ENCODE results near the gene LYPLAL1.
"Not testable (repeated sequence)": the region's sequence is repeated elsewhere in the genome, so short reads cannot be mapped to it uniquely, and the experiment has no call there.

LYPLAL1 gene

GRCh38 chr1:219163401-219163954 is 10.2 kb upstream of the LYPLAL1 start:
- no peak for DNase-seq (ENCODE audit: low spot score)

DNA sequence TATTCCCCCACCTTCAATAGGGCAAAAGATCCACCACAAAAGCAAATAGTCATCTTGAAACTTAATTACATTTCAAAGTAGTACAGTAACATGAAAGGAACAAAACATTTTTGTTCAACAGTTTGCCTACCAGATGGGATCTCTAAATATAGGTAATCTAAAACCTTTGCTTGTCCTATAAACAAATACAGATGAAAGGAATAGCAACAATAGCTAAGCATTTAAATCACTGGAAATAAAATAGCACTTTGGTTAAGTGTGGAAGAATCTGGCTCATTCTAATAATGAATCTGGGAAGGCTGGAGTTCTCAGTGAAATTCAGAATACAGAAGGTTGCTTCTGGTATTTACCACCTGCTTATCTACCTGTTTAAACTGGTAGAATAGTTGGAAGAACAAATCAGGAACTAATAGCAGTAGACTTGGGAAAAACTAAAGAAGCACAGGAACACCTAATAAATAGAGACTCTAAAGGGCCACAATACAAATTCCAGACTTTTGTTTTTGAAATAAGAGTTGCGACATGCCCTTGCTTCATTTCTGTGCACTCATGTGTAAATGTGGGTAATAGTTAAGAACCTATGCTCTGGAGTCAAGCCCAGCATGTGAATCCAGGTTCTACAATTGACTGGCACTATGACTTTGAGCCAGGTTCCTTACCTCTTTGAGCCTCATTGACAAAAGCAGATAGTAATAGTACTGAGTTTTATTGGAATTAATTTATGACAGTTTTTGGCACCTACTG is 2.3 kb upstream of the LYPLAL1 start:
- no peak for DNase-seq (ENCODE audit: low spot score)

- DNase-seq (ENCODE audit: low spot score) = no peak
Measured at GRCh38 chr1:219172821-219173220, 857 bp upstream of the LYPLAL1 start.

DNA sequence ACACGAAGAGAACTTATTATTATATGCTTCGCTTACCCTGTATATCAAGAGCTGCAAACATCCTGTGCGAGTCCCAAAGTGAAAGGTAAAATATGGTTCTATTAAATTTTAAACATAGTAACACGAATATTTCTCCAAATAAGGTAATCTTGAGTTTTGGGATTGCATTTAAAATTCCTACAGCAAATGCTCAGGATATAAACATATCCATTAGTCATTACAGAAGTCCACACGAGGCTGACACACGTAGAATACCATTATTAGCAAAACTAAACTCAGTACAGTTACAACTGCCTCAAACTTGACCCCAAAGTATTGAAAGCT is 282 bp upstream of the LYPLAL1 start:
- no peak for DNase-seq (ENCODE audit: low spot score)

DNA sequence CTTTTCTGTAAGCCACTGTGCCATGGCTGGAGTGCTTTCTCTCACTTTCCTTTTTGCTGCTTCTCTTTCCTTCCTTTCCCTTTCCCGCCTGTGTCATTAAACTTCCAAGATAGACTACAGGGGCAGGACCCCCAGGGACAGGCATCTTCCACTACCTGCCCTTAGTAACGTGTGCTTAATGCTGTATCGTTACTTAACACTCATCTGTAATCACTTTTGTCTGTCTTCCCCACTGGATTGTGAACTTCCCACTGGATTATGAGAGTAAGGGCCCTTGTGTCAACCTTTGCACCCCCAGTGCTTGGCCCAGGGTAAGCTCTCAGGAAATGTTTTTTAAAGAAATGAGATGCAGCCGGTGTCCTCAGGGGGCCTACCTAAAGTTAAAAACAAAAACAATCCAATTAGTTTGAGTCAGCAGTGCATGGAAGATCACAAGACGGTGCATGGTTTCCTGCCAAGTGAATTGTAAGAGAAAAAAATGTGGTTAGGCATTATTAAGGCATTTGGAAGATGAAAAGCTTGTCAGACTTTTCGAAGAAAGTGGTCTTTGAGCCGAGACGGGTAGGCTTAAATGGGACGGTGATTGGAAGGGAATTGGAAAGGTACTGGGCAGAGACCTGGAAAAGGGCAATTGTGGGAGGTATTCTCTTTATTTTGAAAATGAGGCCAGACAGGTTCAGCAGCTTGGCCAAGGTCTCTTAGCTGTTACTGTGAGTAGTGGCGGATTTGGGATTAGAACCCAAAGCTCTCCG is 958 bp downstream of the LYPLAL1 start:
- peak; percentile 50 for DNase-seq (ENCODE audit: low spot score)

GRCh38 chr1:219175212-219175564 is 1.5 kb downstream of the LYPLAL1 start:
- DNase-seq (ENCODE audit: low spot score) = no peak

DNA sequence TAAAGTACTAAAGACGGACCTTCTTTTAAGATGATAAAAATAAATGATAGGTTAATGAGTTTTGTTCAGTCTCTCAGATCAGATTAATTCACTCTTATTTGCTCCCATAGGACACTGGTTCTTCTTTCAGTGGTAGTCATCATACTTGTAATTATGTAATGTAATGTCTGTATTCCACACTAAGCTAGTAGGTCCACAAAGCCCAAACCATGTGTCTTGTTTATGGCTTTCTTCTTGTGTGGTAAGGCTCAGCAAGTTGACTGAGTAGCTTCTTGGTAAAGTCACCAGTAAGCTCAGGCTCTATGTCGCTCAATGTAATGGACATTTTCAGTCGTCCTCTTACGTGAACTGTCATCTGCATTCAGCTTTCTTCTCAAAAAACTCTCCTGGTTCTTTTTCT is 2.5 kb downstream of the LYPLAL1 start:
- DNase-seq (ENCODE audit: low spot score) = no peak

GRCh38 chr1:219177363-219177762 is 3.7 kb downstream of the LYPLAL1 start:
- DNase-seq (ENCODE audit: low spot score) = no peak

DNA sequence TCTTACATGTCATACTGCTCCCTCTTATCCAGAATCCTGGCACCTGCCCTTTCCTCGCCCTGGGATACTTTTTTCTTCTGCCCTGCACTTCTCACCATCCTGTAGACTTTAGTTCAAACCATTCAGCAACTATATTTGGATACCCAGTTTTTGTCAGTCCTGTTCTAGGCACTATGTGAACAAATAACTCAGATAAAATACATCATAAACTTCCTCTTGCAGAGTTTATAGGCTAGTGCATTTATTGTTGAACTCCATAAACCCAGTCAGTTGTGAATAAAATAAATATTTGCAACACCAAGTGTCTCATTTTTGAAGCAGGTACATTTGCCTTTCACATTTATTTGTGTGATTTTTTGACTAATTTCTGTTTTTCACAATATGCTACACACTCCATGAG is 4.3 kb downstream of the LYPLAL1 start:
- no peak for DNase-seq (ENCODE audit: low spot score)

DNA sequence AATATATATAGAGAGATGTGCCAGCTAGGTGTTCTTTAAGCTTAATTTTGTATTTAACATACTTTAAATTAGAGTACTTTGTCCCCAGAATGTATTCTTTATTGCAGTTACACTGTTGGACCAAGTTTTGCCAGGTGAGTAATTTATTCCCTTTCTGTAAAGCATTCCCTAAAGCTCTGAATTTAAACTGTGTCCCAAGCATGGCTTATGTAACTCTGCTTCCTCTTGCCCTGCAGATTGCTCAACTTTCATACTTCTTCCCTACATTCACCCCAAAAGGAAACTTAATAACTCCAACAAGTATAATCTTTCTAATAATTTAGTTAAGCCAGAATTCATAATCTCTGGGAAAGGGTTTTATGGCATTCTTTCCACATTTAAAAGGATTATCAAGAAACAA is 5.6 kb downstream of the LYPLAL1 start:
- DNase-seq (ENCODE audit: low spot score) = peak; percentile 43

- DNase-seq (ENCODE audit: low spot score) = no peak
Measured at GRCh38 chr1:219184337-219184736, 10.7 kb downstream of the LYPLAL1 start.

DNA sequence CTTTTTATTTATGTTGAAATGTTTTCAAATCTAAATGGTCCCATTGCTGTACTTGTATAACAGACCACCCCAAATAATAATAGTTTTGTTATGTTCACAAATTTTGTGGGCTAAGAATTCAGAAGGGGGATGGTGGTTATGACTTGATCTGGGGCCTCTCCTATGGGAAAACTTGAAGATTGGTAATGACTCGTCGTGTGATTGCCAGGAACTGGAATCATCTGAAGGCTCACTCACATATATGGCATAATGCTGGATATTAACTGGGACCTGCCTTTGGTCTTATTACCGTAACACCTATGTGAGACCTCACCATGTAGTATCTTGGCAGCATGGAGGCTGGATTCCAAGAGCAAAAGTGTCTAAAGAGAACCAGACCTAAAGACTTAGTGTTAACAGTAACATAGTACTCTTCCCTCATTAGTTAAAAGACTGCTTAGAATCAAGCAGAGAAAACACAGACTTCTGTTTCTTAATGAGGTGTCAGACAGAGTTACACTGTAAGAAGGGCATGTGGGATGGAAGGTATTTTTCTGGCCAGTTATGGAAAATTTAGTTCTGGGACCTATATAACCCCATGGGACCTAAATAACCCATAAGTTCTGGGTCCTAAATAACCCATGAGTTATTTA is 11.9 kb downstream of the LYPLAL1 start:
- DNase-seq (ENCODE audit: low spot score) = no peak

DNA sequence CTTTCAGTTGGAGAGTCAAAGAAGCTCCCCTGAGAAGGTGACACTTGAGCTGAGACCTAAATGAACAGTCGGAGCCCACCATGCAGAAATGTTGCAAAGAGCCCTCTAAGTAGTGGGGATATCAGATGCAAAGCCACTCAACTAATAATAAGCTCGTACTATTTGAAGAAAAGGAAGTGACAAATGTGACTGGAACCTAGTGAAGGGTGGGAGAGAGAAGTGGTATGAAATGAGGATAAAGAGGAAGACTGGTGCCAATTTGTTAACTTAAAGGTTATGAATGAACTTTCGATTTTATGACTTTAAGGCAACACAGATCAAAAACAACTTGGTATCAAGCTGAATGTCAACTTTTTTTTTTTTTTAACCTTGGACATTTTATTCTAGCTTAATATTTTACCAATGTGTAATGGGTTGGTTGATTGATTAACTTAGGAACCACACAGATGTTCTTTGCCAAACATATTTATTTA is 14.7 kb downstream of the LYPLAL1 start:
- DNase-seq (ENCODE audit: low spot score) = no peak

DNA sequence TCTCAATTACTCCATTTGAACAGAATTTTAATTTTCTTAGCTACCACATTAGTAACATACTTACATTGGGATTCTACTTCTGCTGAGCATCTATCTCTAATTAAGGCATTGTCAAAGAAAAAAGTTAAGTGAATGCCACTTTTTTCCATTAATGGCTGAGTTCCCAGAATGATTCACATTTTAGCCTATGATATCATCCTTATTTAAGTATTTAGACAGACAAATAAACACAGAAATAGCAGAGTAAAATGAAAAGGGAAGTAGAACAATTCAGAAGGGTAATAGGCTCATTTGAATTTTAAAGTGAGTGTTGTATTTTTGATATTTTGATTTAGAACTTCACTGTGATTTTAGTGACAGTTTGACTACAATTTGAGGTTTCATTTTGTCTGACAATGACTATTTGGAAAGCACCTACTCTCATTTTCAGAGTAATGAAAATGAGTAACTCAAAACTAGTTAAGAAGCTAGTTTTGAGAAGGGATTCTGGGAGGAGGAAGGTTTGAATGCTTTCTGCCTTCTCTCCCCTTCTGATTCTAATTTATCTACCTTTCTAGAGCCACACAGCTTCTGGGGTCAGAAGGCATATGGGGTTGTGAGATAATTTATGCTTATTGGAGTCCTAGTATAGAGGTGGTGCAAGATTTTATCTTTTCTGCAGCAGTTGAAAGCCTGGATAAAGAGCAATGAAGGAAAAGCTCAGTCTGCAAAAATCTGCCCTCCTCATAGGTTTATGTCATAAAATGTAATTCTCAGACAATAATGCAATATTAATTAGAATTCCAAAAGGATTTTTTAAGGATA is 15.5 kb downstream of the LYPLAL1 start:
- peak; percentile 20 for DNase-seq (ENCODE audit: low spot score)

DNA sequence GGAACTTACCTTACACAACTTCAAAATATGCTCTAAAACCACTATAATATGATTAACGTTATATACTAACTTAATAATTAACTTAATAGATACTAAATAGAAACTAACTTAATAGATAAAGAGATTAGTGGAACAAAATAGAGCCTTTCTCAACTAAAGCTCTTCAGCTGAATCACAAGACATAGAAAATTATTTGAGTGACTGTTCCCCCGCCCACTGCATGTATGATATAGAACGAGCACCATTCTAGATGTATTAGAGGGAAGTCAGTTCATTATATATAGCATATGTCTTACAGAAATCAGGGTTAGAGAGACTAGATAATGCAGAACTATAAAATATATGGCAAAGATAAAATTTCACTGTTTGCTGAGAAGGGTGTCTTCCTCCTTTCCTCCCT is 16.3 kb downstream of the LYPLAL1 start:
- DNase-seq (ENCODE audit: low spot score) = no peak

GRCh38 chr1:219190605-219191004 is 16.9 kb downstream of the LYPLAL1 start:
- DNase-seq (ENCODE audit: low spot score) = no peak

GRCh38 chr1:219195833-219196232 is 22.2 kb downstream of the LYPLAL1 start:
- not testable (repeated sequence) for DNase-seq (ENCODE audit: low spot score)

GRCh38 chr1:219201656-219202055 is 28.0 kb downstream of the LYPLAL1 start:
- no peak for DNase-seq (ENCODE audit: low spot score)

DNA sequence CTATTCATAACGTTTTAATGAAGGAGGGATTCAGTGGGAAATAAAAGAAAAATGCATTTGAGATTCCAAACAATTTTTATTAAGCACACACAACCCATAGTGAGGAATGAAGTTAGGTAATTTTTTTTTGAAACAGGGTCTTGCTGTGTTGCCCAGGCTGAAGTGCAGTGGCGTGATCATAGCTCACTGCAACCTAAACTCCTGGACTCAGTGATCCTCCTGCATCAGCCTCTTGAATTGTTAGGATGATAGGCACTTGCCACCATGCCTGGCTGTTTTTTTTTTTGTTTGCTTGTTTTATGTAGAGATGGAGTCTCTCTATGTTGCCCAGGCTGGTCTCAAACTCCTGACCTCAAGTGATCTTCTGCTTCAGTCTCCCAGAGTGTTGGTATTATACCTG is 28.9 kb downstream of the LYPLAL1 start:
- DNase-seq (ENCODE audit: low spot score) = no peak

GRCh38 chr1:219206350-219206749 is 32.7 kb downstream of the LYPLAL1 start:
- DNase-seq (ENCODE audit: low spot score) = no peak

GRCh38 chr1:219209578-219209977 is 35.9 kb downstream of the LYPLAL1 start:
- DNase-seq (ENCODE audit: low spot score) = no peak

GRCh38 chr1:219210067-219210466 is 36.4 kb downstream of the LYPLAL1 start:
- DNase-seq (ENCODE audit: low spot score) = no peak

All from GM03348 (cell line).